HepG2 (cell line): Measurements from ENCODE around the gene SIRT5.

ENCODE experiments used
- GZF1 ChIP-seq: sonication (generic); formaldehyde crosslinking; IDR thresholded peaks from 2 replicates; pipeline ENCODE4 v1.5.1; 2020; ENCODE audit warnings: mild to moderate bottlenecking, missing genetic modification reagents
- PRMT3 ChIP-seq: sonication (generic); formaldehyde crosslinking; IDR thresholded peaks from 2 replicates; pipeline ENCODE4 v1.8.1; 2022; ENCODE audit warnings: low read depth, mild to moderate bottlenecking, moderate library complexity, missing genetic modification reagents, borderline replicate concordance
- SIN3B ChIP-seq: fragments of 150-350 bp; IDR thresholded peaks from 2 replicates; pipeline ENCODE4 v1.6.1; 2014; ENCODE audit warnings: low read length
- SIX1 ChIP-seq: sonication (generic); formaldehyde crosslinking; IDR thresholded peaks from 2 replicates; pipeline ENCODE4 v1.4.0; 2020; ENCODE audit warnings: missing genetic modification reagents, borderline replicate concordance
- TAF1 ChIP-seq: sonication (generic); formaldehyde crosslinking; IDR thresholded peaks from 2 replicates; pipeline ENCODE4 v1.4.0; 2020; ENCODE audit warnings: missing genetic modification reagents
- ZNF224 ChIP-seq: sonication (generic); formaldehyde crosslinking; IDR thresholded peaks from 2 replicates; pipeline ENCODE4 v1.5.0; 2020; ENCODE audit warnings: mild to moderate bottlenecking, missing genetic modification reagents

DNA sequence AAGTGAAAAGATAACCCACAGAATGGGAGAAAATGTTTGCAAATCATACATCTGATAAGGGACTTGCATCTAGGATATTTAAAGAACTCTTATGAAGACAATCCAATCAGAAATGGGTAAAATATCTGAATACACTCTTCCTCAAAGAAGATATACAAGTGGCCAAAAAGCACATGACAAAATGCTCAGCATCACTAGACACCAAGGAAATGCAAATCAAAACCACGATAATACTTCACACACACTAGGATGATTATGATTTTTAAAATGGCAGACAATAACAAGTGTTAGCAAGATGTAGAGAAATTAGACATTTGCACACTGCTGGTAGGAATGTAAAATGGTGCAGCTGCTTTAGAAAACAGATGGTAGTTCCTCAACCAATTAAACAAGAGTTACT, 34.8 kb upstream of the SIRT5 start:
- TF ChIP-seq ZNF224 (CRISPR knock-in tag): no peak
- no peak for TF ChIP-seq TAF1 (CRISPR knock-in tag)
- TF ChIP-seq GZF1 (CRISPR knock-in tag): no peak
- no peak for TF ChIP-seq SIX1 (CRISPR knock-in tag)
- no peak for TF ChIP-seq SIN3B
- TF ChIP-seq PRMT3 (CRISPR knock-in tag): no peak
